ENCODE data around the gene SPOCK1. TPM values are rescaled to one million over a fixed set of nuclear protein-coding genes. Genes with fewer than 3 reads are reported as not detected.

The SPOCK1 gene
- total RNA-seq, 4 donors from 2014 or later = 8.6 to 34.8 (median 13.2) TPM

DNA sequence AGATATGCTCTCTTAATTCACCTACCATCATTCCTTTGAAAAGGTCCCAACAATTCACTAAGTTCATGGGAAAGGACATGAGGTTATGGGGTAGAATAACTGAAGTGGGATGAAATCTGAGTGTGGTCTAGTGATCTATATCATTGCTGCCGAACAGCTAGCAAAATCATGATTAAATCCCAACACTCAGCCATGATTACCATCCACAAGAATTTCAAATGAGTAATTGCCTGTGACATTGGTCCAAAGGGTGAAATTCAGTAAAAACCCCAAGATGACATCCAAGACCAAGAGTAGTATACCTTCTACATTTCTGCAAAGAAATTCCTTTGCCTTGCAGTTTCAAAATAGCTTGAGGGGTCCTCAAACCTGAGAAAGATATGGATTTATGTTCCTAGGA lies 225.6 kb downstream of the SPOCK1 start:
- Histone ChIP-seq H3K36me3 (no peaks in the 10 kb centered on the region), H3K9me3 (no peaks in the 10 kb centered on the region), H3K4me3 (no peak overlapping the region), H3K4me1 (no peaks in the 10 kb centered on the region), H3K27me3 (no peaks in the 10 kb centered on the region), H3K27ac (no peak overlapping the region)
- intact Hi-C loops (cut with DNase I; ENCODE audit: low total_unique reads) = no loop called here
- TF ChIP-seq POLR2A (IDR thresholded peaks at IDR 0.05) = no peak
- TF ChIP-seq, protein P1, sequence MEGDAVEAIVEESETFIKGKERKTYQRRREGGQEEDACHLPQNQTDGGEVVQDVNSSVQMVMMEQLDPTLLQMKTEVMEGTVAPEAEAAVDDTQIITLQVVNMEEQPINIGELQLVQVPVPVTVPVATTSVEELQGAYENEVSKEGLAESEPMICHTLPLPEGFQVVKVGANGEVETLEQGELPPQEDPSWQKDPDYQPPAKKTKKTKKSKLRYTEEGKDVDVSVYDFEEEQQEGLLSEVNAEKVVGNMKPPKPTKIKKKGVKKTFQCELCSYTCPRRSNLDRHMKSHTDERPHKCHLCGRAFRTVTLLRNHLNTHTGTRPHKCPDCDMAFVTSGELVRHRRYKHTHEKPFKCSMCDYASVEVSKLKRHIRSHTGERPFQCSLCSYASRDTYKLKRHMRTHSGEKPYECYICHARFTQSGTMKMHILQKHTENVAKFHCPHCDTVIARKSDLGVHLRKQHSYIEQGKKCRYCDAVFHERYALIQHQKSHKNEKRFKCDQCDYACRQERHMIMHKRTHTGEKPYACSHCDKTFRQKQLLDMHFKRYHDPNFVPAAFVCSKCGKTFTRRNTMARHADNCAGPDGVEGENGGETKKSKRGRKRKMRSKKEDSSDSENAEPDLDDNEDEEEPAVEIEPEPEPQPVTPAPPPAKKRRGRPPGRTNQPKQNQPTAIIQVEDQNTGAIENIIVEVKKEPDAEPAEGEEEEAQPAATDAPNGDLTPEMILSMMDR (IDR thresholded peaks at IDR 0.05) = no peak
- TF ChIP-seq EP300 (IDR thresholded peaks at IDR 0.05; ENCODE audit: low read depth) = no peak
- TF ChIP-seq POLR2AphosphoS5 (IDR thresholded peaks at IDR 0.05) = no peak
- WGBS, 2 donors (ENCODE audit: low coverage in 1 of 2) = 62 to 81% methylated on average over 1 of the region's 1 CpG
- in situ Hi-C loops (cut with MboI; ENCODE audit: low pct_ligation_motif_present in 1 of 4, low pct_unique_long_range_greater_than_20kb in 1 of 4, low sequenced_read_pairs in 3 of 4) = no loop called here
- DNase-seq = no peak

DNA sequence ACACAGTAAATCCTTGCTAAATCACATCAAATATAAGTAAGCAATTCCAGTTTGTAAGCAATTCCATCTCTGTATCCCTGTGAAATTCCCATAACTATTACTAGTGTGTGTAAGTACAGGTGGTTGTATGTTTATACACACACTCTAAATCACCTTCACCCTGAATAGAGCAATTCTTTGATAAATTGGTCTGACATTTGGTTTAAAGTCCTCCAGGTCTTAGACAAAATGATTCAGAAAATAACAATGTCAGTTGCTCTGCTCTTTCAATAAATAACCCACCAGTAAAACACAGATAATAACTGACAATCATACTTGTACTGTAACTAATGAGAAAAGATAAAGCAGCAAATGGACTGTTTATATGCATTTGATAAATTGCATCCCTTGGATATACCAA lies 226.3 kb downstream of the SPOCK1 start:
- no peaks in the 10 kb centered on the region for H3K27me3 ChIP-seq
- no peak overlapping the region for H3K4me3 ChIP-seq
- H3K4me1 ChIP-seq = no peaks in the 10 kb centered on the region
- in situ Hi-C loops (cut with MboI; ENCODE audit: low pct_ligation_motif_present in 1 of 4, low pct_unique_long_range_greater_than_20kb in 1 of 4, low sequenced_read_pairs in 3 of 4) = no loop called here
- no peaks in the 10 kb centered on the region for H3K36me3 ChIP-seq
- no peak overlapping the region for H3K27ac ChIP-seq
- H3K9me3 ChIP-seq = no peaks in the 10 kb centered on the region
- intact Hi-C loops (cut with DNase I; ENCODE audit: low total_unique reads) = no loop called here
- no peak for DNase-seq
- TF ChIP-seq POLR2AphosphoS5 (IDR thresholded peaks at IDR 0.05) (no peak), EP300 (IDR thresholded peaks at IDR 0.05; ENCODE audit: low read depth) (no peak), POLR2A (IDR thresholded peaks at IDR 0.05) (no peak)
- TF ChIP-seq, protein P1 (IDR thresholded peaks at IDR 0.05) = no peak

DNA sequence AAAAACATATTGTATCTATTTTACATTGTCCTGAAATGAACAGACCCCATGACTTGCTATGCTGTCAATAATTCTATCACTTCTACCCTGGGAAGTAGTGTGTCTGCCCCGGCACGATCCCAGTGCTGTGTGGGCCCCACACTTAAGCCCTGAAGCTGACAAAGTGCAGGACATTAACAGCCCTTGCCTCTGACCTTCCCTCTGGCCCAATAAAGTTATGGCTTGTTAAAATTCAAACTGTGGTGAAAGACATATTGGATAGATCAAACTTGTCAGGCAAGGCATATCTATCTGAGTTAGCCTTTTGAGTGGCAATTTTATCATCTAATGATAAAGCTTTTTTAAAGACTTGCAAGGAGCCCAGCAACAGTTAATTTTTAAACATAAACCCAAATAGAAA lies 229.2 kb downstream of the SPOCK1 start:
- TF ChIP-seq EP300 (IDR thresholded peaks at IDR 0.05; ENCODE audit: low read depth) (no peak), POLR2A (IDR thresholded peaks at IDR 0.05) (no peak), POLR2AphosphoS5 (IDR thresholded peaks at IDR 0.05) (no peak)
- TF ChIP-seq, protein P1 (IDR thresholded peaks at IDR 0.05) = no peak
- no peak for DNase-seq

DNA sequence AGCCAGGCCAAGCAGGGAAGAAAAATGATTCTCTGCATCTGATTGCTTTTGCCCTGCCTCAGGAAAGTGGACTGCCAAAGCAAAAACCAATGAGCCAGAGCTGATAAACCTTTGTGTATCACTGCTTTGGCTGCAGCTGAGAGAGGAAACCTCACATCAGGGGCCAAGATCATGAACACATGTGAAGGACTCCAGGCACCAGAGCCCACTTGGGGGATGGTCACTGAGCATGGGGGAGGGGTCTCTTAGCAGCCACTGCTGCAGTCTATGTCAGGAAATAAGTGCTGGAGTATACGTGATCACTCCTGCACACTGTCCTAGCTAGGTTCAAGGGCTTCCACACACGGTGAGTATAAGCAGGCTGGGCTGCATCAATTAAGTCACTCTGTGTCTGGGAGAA lies 229.9 kb downstream of the SPOCK1 start:
- H3K4me1 ChIP-seq = no peaks in the 10 kb centered on the region
- 42 to 85% methylated on average over 2 of the region's 2 CpGs for WGBS, 2 donors (ENCODE audit: low coverage in 1 of 2)
- H3K27ac ChIP-seq = no peak overlapping the region
- no peak for TF ChIP-seq POLR2A (IDR thresholded peaks at IDR 0.05)
- no peak for TF ChIP-seq EP300 (IDR thresholded peaks at IDR 0.05; ENCODE audit: low read depth)
- no peak for TF ChIP-seq POLR2AphosphoS5 (IDR thresholded peaks at IDR 0.05)
- TF ChIP-seq, protein P1 (IDR thresholded peaks at IDR 0.05) = no peak
- H3K9me3 ChIP-seq = no peaks in the 10 kb centered on the region
- no peak overlapping the region for H3K4me3 ChIP-seq
- DNase-seq = no peak
- H3K36me3 ChIP-seq = no peaks in the 10 kb centered on the region
- in situ Hi-C loops (cut with MboI; ENCODE audit: low pct_ligation_motif_present in 1 of 4, low pct_unique_long_range_greater_than_20kb in 1 of 4, low sequenced_read_pairs in 3 of 4) (no loop called here), intact Hi-C loops (cut with DNase I; ENCODE audit: low total_unique reads) (no loop called here)
- no peaks in the 10 kb centered on the region for H3K27me3 ChIP-seq

More for the DNA sequence above, 229.2 kb downstream of the SPOCK1 start:
- H3K9me3 ChIP-seq = no peaks in the 10 kb centered on the region
- 86% methylated on average over 2 of the region's 2 CpGs; no CpG with 5 or more reads in 1 of the 2 donors for WGBS, 2 donors (ENCODE audit: low coverage in 1 of 2)
- H3K36me3 ChIP-seq = no peaks in the 10 kb centered on the region
- intact Hi-C loops (cut with DNase I; ENCODE audit: low total_unique reads) = no loop called here
- H3K27ac ChIP-seq = no peak overlapping the region
- in situ Hi-C loops (cut with MboI; ENCODE audit: low pct_ligation_motif_present in 1 of 4, low pct_unique_long_range_greater_than_20kb in 1 of 4, low sequenced_read_pairs in 3 of 4) = no loop called here
- no peaks in the 10 kb centered on the region for H3K27me3 ChIP-seq
- no peaks in the 10 kb centered on the region for H3K4me1 ChIP-seq
- no peak overlapping the region for H3K4me3 ChIP-seq

Measured in transverse colon (tissue), 4 donors.